K562 (cell line): ENCODE results near the gene CWF19L1. TPM values are rescaled to one million over a fixed set of nuclear protein-coding genes. Genes with fewer than 3 reads are reported as not detected.
A peak's percentile ranks its signal among the peaks of the same experiment; 100 is the strongest.

Experiments
- ATAC-seq: fragments of 200-7000 bp; cut with Tn5 transposase; 3 replicates; pipeline ENCODE4 v1.9.1; 2020; ENCODE audit warnings: moderate library complexity
- BruUV-seq: library from RNA; stranded (reverse); fragments of 400-500 nt; replicated peaks from 2 replicates; lab custom pipeline; 2021; lab: Mats Ljungman, UMichigan
- CTCF ChIA-PET: fragments of 300-600 bp; formaldehyde crosslinking; extraction: SDS; loops from one replicate; lab custom pipeline; 2021; ENCODE audit warnings: low intra/inter-chr PET ratio; lab: Yijun Ruan, JAX
- POLR2A ChIA-PET: fragments of 300-600, 350-650 bp; sonication (Branson Sonifier 250); formaldehyde crosslinking; extraction: SDS; loops from one replicate; lab custom pipeline; 2021; ENCODE audit warnings: antibody characterized with exemption, inconsistent platforms; lab: Yijun Ruan, JAX
- DNase-seq, 4 experiments: peaks; one replicate each; pipeline versions ENCODE4 v3.0.0 to v3.0.0-alpha.2; 2011 to 2018; ENCODE audit warnings: low spot score in 3 of 4, mixed read lengths in 3 of 4; ENCODE audit errors: extremely low read depth in 1 of 4
- FAIRE-seq: peaks from 2 replicates; lab custom pipeline; 2011; peaks lifted over from hg19 to GRCh38; lab: Jason Lieb, UNC
- H2AFZ ChIP-seq: 2 replicates; pipeline ENCODE4 v1.6.0; 2011; ENCODE audit warnings: low read depth, low read length, control low read depth, inconsistent platforms
- H3K27ac ChIP-seq: fragments of 200-600 bp; 3 replicates; pipeline ENCODE4 v1.8.0; 2011; ENCODE audit warnings: low read depth, mild to moderate bottlenecking, control low read depth, inconsistent platforms, low read length, moderate library complexity, mixed read lengths; ENCODE audit errors: extremely low read depth
- H3K27me3 ChIP-seq, 2 experiments: fragments of 300-600 bp in 1 of 2; 2 replicates in 1 of 2; 3 replicates in 1 of 2; pipeline versions ENCODE4 v1.6.0 to v1.8.0; 2011; ENCODE audit warnings: inconsistent platforms in 2 of 2, low read length in 2 of 2, mild to moderate bottlenecking in 1 of 2, mixed read lengths in 1 of 2, moderate library complexity in 1 of 2; ENCODE audit not compliant: control insufficient read depth in 2 of 2, insufficient read depth in 2 of 2
- H3K36me3 ChIP-seq: fragments of 300-600 bp; 3 replicates; pipeline ENCODE4 v1.8.0; 2011; ENCODE audit warnings: mild to moderate bottlenecking, low read length, inconsistent platforms; ENCODE audit not compliant: control insufficient read depth, insufficient read depth
- H3K4me1 ChIP-seq, 2 experiments: fragments of 200-600 bp in 1 of 2; replicated peaks in 1 of 2; 2 replicates in 1 of 2; 3 replicates in 1 of 2; pipeline versions ENCODE4 v1.5.1 to v1.8.0; 2011; ENCODE audit warnings: inconsistent platforms in 2 of 2, low read length in 2 of 2, mild to moderate bottlenecking in 1 of 2, mixed read lengths in 1 of 2, moderate library complexity in 1 of 2; ENCODE audit not compliant: control insufficient read depth in 2 of 2, insufficient read depth in 2 of 2
- H3K4me2 ChIP-seq: 2 replicates; pipeline ENCODE4 v1.6.1; 2011; ENCODE audit warnings: low read length, control low read depth, inconsistent platforms, mixed read lengths; ENCODE audit not compliant: insufficient read depth
- H3K4me3 ChIP-seq: fragments of 200-600 bp; sonication (generic), shearing (Covaris generic); 2 replicates; pipeline ENCODE4 v1.5.1; 2016; ENCODE audit warnings: control low read depth, inconsistent platforms
- H3K79me2 ChIP-seq: fragments of 200-600 bp; 3 replicates; pipeline ENCODE4 v1.8.0; 2011; ENCODE audit warnings: low read length, inconsistent platforms; ENCODE audit not compliant: control insufficient read depth, insufficient read depth
- H3K9ac ChIP-seq, 2 experiments: 2 replicates each; pipeline versions ENCODE4 v1.6.0 to v1.6.1; 2011; ENCODE audit warnings: low read depth in 2 of 2, low read length in 2 of 2, control low read depth in 1 of 2, inconsistent platforms in 1 of 2, mild to moderate bottlenecking in 1 of 2, mixed read lengths in 1 of 2; ENCODE audit not compliant: insufficient read depth in 1 of 2
- H3K9me1 ChIP-seq: one replicate; pipeline ENCODE4 v1.6.0; 2011; ENCODE audit warnings: inconsistent platforms, mild to moderate bottlenecking, low read length, moderate library complexity; ENCODE audit not compliant: control insufficient read depth, insufficient read depth
- H3K9me3 ChIP-seq: replicated peaks from 2 replicates; pipeline ENCODE4 v1.5.1; 2011; ENCODE audit warnings: low read depth, low read length, inconsistent platforms; ENCODE audit not compliant: control insufficient read depth, insufficient read depth
- H4K20me1 ChIP-seq: replicated peaks from 2 replicates; pipeline ENCODE4 v1.6.1; 2011; ENCODE audit warnings: low read length, inconsistent platforms, mixed read lengths; ENCODE audit not compliant: control insufficient read depth, insufficient read depth
- ARID1B ChIP-seq: fragments of 450-650 bp; IDR thresholded peaks from 2 replicates; pipeline ENCODE4 v1.6.1; 2016; ENCODE audit warnings: antibody characterized with exemption, mild to moderate bottlenecking, inconsistent platforms
- CBFA2T3 ChIP-seq: fragments of 450-650 bp; IDR thresholded peaks from 2 replicates; pipeline ENCODE4 v1.6.1; 2017
- DPF2 ChIP-seq: fragments of 450-650 bp; IDR thresholded peaks from 2 replicates; pipeline ENCODE4 v1.6.1; 2016
- NELFE ChIP-seq: IDR thresholded peaks from 2 replicates; pipeline ENCODE4 v1.6.1; 2011; ENCODE audit warnings: mild to moderate bottlenecking; ENCODE audit not compliant: insufficient read depth, insufficient read length
- RBM22 ChIP-seq: fragments of 200-400 bp; formaldehyde crosslinking; IDR thresholded peaks from 2 replicates; pipeline ENCODE4 v1.6.1; 2018; ENCODE audit warnings: low read length, low read depth; ENCODE audit not compliant: poor library complexity, severe bottlenecking
- RCOR1 ChIP-seq, 2 experiments: IDR thresholded peaks; 2 replicates each; pipeline ENCODE4 v1.6.1; 2012; ENCODE audit warnings: low read depth in 2 of 2, low read length in 2 of 2, borderline replicate concordance in 1 of 2, improper control_type of control experiment in 1 of 2
- SMAD1 ChIP-seq: fragments of 150-350 bp; IDR thresholded peaks from 2 replicates; pipeline ENCODE4 v1.6.1; 2014; ENCODE audit warnings: low read length, low read depth; ENCODE audit not compliant: partially characterized antibody
- SOX6 ChIP-seq: fragments of 450-650 bp; IDR thresholded peaks from 2 replicates; pipeline ENCODE4 v1.6.1; 2014; ENCODE audit warnings: mild to moderate bottlenecking
- ZNF12 ChIP-seq: sonication (generic); formaldehyde crosslinking; IDR thresholded peaks from 2 replicates; pipeline ENCODE4 v1.4.0; 2020; ENCODE audit warnings: mild to moderate bottlenecking, missing genetic modification reagents
- WGBS: fragments of 100-300 bp; shearing (Covaris generic); methylation state at CpG from one replicate; pipeline ENCODE4 v1.1.6; 2016; ENCODE audit warnings: low coverage, mixed read lengths; ENCODE audit not compliant: insufficient coverage; ENCODE audit errors: missing lambda C conversion rate; 5-methylcytosine and 5-hydroxymethylcytosine counted together
- in situ Hi-C: fragments of 300-500 bp; cut with MboI; formaldehyde crosslinking; loops from 4 replicates; pipeline ENCODE4 v1.15.0; 2018; ENCODE audit warnings: inconsistent platforms, mixed read lengths
- intact Hi-C: fragments of 100-400 bp; cut with micrococcal nuclease; formaldehyde crosslinking; loops from 2 replicates; pipeline ENCODE4 v1.14.2; 2022
- polyA plus RNA-seq, 8 experiments: library from polyadenylated mRNA; depleted of rRNA in 4 of 8; stranded (reverse) in 5 of 8; unstranded in 3 of 8; fragments of >200 nt; fragmentation: Nextera tagmentation in 2 of 8; fragmentation: Illumina TruSeq in 1 of 8; extraction: Ambion mirVana in 2 of 8; extraction: Trizol in 1 of 8; gene quantifications; 2 replicates each; pipeline versions ENCODE4 v1.2.1 to v1.2.3, GENCODE V29; 2011 to 2014; ENCODE audit warnings: inconsistent platforms in 1 of 8, missing spikeins in 1 of 8
- total RNA-seq, 7 experiments: library from RNA; depleted of rRNA in 6 of 7; stranded (reverse); fragments of >200 nt in 6 of 7; fragmentation: Illumina TruSeq in 2 of 7; extraction: Trizol in 2 of 7; gene quantifications; 2 replicates each; pipeline versions ENCODE4 v1.2.1 to v1.2.3, GENCODE V29; 2011 to 2021; ENCODE audit warnings: low replicate concordance in 1 of 7
- TF ChIP-seq, protein P1 (sequence below): fragments of 450-650 bp; IDR thresholded peaks from 2 replicates; pipeline ENCODE4 v1.6.1; 2016; ENCODE audit warnings: mild to moderate bottlenecking, moderate library complexity
- TF ChIP-seq, protein P2 (sequence below): fragments of 450-650 bp; IDR thresholded peaks from 2 replicates; pipeline ENCODE4 v1.6.1; 2016

Gene CWF19L1
- total and polyA plus RNA-seq, 9 of the 15 experiments (the other 6 are each of a cell fraction or from before 2014, with no cell fraction given): 19.5 to 49.9 (median 30.9) TPM

- peak; percentile 23 to 45 (median 32) for DNase-seq
- in situ Hi-C loops (no loop called here), intact Hi-C loops (no loop called here)
- 15% methylated on average over 2 of the region's 2 CpGs for WGBS
- no peak for ATAC-seq
- peak overlapping the region; percentile 89 for H2AFZ ChIP-seq
- FAIRE-seq: peak; percentile 52
- CTCF ChIA-PET: no interaction called here
- no peaks in the 10 kb centered on the region for H3K9me3 ChIP-seq
- peak overlapping the region in 1 of 2 experiments; percentile 52; a peak in 1 of 4 replicates for H3K9ac ChIP-seq
- H3K4me2 ChIP-seq: peak overlapping the region; percentile 41; the same call in 1 of the 2 replicates
- peaks cover 15 to 17% of the 10 kb centered on the region in 2 experiments; a peak in 4 of 5 replicates for H3K4me1 ChIP-seq
- H3K9me1 ChIP-seq: no peaks in the 10 kb centered on the region
- no peak overlapping the region for H3K4me3 ChIP-seq
- H3K79me2 ChIP-seq: peaks cover 19% of the 10 kb centered on the region
- POLR2A ChIA-PET: no interaction called here
- no TSS peak for BruUV-seq
- no peaks in the 10 kb centered on the region for H3K36me3 ChIP-seq
- H4K20me1 ChIP-seq: no peaks in the 10 kb centered on the region
- peaks cover 0 to 5% of the 10 kb centered on the region in 2 experiments; a peak in 2 of 5 replicates for H3K27me3 ChIP-seq
- H3K27ac ChIP-seq: peak overlapping the region; percentile 33; the same call in 1 of the 3 replicates
- TF ChIP-seq SMAD1 (no peak), DPF2 (peak; percentile 26; the same call in 1 of the 2 replicates), ZNF12 (CRISPR knock-in tag) (no peak), RBM22 (no peak), RCOR1 (IDR thresholded peaks at IDR 0.05; ENCODE audit: borderline replicate concordance in 1 of 2, low read depth in 2 of 2, low read length in 2 of 2) (no peak), CBFA2T3 (0 out of 2 replicates have a peak, but pooled peaks have one; percentile 19), NELFE (no peak), ARID1B (0 out of 2 replicates have a peak, but pooled peaks have one; percentile 17), SOX6 (0 out of 2 replicates have a peak, but pooled peaks have one; percentile 19)
- TF ChIP-seq, protein P1, sequence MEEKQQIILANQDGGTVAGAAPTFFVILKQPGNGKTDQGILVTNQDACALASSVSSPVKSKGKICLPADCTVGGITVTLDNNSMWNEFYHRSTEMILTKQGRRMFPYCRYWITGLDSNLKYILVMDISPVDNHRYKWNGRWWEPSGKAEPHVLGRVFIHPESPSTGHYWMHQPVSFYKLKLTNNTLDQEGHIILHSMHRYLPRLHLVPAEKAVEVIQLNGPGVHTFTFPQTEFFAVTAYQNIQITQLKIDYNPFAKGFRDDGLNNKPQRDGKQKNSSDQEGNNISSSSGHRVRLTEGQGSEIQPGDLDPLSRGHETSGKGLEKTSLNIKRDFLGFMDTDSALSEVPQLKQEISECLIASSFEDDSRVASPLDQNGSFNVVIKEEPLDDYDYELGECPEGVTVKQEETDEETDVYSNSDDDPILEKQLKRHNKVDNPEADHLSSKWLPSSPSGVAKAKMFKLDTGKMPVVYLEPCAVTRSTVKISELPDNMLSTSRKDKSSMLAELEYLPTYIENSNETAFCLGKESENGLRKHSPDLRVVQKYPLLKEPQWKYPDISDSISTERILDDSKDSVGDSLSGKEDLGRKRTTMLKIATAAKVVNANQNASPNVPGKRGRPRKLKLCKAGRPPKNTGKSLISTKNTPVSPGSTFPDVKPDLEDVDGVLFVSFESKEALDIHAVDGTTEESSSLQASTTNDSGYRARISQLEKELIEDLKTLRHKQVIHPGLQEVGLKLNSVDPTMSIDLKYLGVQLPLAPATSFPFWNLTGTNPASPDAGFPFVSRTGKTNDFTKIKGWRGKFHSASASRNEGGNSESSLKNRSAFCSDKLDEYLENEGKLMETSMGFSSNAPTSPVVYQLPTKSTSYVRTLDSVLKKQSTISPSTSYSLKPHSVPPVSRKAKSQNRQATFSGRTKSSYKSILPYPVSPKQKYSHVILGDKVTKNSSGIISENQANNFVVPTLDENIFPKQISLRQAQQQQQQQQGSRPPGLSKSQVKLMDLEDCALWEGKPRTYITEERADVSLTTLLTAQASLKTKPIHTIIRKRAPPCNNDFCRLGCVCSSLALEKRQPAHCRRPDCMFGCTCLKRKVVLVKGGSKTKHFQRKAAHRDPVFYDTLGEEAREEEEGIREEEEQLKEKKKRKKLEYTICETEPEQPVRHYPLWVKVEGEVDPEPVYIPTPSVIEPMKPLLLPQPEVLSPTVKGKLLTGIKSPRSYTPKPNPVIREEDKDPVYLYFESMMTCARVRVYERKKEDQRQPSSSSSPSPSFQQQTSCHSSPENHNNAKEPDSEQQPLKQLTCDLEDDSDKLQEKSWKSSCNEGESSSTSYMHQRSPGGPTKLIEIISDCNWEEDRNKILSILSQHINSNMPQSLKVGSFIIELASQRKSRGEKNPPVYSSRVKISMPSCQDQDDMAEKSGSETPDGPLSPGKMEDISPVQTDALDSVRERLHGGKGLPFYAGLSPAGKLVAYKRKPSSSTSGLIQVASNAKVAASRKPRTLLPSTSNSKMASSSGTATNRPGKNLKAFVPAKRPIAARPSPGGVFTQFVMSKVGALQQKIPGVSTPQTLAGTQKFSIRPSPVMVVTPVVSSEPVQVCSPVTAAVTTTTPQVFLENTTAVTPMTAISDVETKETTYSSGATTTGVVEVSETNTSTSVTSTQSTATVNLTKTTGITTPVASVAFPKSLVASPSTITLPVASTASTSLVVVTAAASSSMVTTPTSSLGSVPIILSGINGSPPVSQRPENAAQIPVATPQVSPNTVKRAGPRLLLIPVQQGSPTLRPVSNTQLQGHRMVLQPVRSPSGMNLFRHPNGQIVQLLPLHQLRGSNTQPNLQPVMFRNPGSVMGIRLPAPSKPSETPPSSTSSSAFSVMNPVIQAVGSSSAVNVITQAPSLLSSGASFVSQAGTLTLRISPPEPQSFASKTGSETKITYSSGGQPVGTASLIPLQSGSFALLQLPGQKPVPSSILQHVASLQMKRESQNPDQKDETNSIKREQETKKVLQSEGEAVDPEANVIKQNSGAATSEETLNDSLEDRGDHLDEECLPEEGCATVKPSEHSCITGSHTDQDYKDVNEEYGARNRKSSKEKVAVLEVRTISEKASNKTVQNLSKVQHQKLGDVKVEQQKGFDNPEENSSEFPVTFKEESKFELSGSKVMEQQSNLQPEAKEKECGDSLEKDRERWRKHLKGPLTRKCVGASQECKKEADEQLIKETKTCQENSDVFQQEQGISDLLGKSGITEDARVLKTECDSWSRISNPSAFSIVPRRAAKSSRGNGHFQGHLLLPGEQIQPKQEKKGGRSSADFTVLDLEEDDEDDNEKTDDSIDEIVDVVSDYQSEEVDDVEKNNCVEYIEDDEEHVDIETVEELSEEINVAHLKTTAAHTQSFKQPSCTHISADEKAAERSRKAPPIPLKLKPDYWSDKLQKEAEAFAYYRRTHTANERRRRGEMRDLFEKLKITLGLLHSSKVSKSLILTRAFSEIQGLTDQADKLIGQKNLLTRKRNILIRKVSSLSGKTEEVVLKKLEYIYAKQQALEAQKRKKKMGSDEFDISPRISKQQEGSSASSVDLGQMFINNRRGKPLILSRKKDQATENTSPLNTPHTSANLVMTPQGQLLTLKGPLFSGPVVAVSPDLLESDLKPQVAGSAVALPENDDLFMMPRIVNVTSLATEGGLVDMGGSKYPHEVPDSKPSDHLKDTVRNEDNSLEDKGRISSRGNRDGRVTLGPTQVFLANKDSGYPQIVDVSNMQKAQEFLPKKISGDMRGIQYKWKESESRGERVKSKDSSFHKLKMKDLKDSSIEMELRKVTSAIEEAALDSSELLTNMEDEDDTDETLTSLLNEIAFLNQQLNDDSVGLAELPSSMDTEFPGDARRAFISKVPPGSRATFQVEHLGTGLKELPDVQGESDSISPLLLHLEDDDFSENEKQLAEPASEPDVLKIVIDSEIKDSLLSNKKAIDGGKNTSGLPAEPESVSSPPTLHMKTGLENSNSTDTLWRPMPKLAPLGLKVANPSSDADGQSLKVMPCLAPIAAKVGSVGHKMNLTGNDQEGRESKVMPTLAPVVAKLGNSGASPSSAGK: 0 out of 2 replicates have a peak, but pooled peaks have one; percentile 29
- TF ChIP-seq, protein P2, sequence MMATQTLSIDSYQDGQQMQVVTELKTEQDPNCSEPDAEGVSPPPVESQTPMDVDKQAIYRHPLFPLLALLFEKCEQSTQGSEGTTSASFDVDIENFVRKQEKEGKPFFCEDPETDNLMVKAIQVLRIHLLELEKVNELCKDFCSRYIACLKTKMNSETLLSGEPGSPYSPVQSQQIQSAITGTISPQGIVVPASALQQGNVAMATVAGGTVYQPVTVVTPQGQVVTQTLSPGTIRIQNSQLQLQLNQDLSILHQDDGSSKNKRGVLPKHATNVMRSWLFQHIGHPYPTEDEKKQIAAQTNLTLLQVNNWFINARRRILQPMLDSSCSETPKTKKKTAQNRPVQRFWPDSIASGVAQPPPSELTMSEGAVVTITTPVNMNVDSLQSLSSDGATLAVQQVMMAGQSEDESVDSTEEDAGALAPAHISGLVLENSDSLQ: peak; percentile 14; the same call in 1 of the 2 replicates
These were observed 22.2 kb upstream of the CWF19L1 start for GRCh38 chr10:100289641-100290040.
